NCI-H510A treated with DMSO at 0.1 percent for 48 hours (cell line): ENCODE data around the gene TBC1D16.

Experiments used
- DNase-seq: peaks from one replicate; lab custom pipeline; 2025; lab: John Stamatoyannopoulos, UW

The TBC1D16 gene

DNA sequence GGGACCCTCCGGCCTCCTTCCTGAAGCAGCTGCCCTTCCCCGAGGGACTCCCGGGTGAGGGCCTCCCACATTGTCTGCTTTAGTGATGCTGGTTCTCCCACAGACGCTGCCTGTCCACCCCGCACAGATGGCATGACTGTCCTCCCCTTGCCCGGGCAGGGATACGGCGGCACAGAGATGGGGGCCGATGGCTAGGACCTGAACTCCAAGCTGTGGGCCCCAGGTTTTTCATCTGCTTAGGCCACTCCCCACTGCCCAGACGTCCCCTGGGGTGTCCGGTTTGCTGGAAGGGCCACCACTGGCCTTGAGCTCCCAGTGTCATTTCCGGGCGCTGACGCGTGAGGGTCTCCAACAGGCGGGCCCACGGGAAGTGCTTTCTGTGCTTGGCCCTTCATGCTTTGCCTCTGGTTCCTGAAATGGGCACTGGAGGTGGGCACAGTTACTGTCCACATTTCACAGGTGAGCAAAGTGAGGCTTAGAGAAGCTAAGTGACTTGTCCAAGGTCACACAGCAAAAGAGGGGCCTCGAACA is 109.0 kb downstream of the TBC1D16 start:
- DNase-seq, result no peak

DNA sequence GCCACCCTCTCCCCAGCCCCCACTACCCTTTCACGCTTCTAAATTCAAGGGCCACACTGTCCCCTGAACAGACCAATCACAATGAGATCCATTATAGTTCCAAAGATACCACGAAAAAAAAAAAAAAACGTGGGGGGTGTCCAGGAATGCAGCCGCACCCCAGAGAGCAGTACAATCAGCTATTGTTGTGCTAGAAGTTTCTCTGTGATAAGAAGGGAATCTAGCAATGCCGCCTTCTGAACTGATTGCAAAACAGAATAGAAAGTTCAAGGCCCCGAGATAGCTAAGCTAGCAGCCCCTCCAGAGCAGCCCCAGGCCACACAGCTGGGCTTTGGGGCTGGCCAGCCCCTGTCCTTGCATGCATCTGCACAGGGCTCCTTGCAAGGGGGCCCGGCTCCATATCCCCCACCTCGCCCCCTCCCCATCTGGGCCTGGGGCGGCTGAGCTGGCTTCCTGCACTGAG is 109.5 kb downstream of the TBC1D16 start:
- no peak for DNase-seq

DNA sequence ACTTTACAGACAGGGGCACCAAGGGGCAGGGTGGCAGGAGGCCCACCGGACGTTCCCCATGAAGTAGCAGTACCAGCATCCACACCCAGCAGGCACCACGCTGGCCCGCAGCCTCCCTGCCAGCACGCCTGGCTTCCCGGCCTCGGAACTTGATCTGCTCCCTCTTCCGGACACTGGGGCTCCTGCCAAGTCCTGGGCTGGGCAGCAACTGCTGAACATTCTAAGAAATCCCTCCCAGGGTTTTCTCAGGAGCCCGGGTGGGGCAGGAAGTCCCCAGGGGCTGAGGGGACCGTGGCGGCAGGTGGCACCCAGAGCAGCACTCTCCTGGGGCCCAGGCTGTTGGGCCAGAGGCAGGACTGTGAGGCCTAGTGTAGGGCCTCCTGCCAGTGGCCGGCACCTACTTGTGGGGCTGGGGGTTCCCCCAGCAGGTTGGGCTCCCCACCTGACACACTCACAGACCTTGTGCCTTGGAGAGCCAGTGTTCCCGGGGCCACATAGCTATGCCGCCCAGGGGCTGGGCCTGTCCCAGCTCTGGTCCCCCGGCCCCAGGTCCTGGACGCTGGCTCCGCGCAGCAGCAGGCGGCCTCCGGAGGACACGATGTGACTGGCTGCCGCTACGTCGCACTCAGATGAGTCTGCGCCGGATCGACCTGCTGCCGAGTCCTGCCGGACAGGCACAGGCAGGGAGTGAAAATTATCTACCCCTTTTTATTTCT is 110.3 kb downstream of the TBC1D16 start:
- no peak for DNase-seq

DNA sequence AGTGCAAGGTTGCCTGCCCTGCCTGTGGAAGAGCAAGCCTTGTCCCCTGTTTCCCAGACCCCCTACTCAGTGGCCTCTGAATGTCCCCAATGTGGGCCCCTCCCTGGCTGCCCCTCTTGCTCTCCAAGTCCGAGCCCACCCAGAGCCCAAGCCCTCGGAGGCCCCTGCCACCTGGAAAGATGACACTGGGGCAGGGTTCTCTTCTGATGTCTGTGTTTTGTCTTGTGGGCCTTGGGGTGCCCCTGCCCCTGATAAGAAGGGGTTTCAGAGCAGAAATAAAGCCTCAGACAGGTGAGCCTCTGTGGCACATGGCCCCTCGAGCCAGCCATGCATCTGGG is 111.1 kb downstream of the TBC1D16 start:
- DNase-seq, result no peak

DNA sequence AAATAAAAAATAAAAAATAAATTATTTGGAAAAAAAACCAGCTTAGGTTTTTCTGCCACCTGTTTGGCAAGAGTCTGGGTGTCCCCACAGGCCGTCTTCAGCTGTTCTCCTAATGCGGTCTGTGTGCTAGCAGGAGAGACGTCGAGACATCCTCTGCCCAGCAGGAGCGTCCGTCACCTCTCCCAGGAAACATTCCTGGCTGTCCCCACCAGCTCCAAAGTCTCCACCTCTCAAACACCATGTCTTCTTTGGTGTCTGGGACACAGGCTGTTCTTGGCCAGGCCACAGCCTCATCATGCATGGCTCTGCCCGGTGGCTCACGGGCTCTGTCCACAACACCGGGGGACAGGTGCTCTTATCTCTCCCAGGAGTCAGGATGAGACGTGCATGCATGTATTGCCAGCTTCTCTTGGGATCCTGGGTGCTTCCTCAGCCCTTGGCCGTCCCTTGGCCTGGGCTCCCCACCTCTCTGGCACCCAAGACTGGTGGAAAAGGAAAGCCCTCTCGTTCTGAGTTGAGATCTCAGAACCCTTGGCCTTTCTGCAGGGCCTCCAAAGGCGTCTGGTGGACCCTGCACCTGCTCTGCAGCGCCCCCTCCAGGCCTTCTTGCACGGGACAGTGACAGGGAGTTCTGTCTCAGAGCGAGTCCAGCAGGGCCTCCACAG is 111.6 kb downstream of the TBC1D16 start:
- DNase-seq, result no peak

DNA sequence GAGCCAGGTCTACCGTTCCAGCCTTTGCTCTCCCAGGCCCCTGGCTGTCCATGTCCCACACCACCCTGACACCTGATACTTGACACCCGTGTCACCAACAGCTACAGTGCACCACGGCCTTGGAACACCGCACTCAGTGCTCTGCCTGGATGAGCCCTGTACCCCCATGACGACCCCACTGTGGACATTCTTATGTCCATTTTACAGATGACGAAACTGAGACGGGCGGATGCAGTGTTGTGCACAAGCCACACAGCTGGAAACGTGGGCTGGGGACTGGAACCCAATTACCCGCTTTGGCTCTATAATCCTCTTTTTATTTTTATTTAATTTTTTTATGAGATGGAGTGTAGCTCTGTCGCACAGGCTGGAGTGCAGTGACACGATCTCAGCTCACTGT is 112.9 kb downstream of the TBC1D16 start:
- DNase-seq, result no peak

DNA sequence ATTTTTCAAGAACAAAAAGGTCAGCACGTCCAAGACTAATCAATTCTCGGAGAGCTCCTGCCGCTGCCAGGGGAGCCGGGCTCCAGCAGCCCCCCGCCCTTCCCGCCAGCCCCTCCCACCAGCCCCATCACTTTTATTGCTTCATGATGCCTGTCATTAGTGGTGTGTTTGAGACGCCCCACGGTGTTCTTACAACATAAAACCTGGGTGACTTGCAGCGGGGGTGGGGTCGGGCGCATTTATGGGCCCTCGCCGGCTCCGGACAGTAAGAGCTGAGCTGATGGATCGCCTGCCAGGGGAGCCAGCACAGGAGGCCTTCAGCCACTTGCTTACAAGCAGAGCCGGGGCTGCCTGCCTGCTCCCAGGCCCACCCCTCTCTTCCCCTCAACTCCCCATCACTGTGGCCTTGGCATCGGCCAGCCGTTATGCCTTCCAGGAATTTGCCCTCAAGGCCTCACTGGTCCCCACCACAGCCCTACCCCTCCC is 113.5 kb downstream of the TBC1D16 start:
- no peak for DNase-seq

DNA sequence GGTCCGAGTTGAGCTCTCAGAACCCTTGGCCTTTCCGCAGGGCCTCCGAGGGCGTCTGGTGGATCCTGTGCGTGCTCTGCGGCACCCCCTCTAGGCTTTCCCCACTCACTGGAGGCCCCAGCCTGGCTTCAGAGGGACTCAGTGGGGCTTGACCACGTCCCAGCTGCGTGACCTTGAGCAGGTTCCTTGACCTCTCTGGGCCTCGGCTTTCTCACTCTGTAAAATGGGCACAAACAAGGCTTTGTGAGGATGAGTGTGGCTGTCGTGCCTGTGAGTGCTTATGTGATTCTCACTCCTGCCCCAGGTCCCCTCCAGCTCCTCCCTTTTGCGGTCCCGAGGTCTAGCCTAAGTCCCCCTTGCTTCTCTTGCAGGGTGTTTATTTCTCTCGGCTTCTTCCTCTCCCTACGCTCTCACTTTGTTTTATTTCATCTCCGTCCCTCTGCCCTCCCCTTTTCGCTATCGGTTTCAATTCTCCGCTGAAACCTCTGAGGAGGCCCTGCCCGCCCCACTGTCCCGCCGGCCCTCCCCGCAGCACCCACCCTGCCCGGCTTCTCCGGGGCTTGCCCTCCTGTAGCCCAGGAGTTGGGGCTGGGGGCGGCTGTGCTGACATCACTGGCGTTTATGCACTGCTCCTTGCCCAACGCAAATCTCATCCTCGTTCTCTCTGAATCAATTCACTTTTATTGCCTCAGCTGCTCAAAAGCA is 114.1 kb downstream of the TBC1D16 start:
- DNase-seq, result no peak

DNA sequence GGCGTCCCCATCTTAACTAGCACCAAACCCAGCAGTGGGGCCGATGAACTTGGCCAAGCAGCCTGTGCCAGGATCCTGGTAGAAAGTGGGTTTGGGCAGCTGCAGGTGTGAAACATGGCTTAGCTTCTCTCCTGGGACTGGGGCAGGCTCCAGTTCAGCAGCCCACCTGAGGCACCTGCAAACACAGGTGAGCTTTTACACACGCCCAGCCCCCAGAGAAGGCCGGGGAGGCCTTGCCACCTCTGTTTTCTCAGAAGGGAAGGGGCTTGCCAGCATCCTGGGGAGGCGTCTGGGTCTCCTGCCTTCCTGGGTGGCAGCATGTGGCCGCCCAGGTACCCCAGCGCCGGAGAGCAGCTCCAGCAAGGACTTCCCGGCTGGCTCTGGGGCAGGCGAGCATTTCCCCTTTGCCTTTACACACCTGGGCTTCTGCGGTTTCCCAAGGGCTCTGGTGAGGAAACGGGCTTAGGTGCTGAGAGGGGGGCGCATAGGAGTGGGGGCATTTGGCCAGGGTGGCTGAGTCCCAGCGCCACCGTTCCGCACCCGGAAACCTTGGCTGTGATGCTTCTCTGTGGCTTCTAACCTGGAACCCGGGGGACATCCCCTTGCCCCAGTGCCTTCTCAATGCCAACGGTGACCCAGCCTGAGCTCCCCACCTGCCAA is 114.8 kb downstream of the TBC1D16 start:
- no peak for DNase-seq

DNA sequence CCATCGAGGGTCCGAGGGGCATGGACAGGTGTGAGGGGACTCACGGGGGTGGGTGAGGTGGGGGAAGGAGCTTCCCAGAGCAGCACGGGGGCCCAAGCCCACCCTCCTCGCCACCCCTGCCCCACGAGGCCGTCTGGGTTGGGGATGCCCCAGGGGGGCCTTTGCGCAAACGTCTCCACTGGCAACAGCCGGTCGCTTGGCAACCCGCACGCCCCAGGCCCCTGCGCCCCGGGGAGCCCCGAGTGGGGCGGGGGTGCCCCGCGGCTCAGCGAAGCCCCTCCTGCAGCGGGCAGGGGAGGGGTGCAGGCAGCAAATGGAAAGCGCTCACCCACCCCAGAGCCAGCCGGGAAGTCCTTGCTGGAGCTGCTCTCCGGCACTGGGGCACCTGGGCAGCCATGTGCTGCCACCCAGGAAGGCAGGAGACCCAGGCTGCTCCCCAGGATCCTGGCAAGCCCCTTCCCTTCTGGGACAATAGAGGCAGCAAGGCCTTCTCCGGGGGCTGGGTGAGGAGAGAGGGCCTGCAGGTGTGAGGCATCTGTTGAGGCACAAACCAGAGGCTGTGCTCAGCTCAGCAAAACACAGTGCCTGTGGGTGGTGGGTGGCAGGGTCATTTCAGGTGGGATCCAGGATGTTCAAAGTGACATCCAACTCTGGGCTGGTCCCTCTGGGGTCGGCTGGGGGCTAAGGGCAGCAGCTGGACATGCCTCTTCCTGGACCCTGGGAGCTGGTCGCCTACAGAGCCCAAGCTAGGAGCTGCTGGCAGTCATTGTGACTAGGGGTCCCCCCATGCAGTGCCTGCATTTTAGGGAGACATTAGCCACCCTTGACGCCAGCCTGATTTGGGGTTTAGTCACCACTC is 115.6 kb downstream of the TBC1D16 start:
- DNase-seq, result no peak

DNA sequence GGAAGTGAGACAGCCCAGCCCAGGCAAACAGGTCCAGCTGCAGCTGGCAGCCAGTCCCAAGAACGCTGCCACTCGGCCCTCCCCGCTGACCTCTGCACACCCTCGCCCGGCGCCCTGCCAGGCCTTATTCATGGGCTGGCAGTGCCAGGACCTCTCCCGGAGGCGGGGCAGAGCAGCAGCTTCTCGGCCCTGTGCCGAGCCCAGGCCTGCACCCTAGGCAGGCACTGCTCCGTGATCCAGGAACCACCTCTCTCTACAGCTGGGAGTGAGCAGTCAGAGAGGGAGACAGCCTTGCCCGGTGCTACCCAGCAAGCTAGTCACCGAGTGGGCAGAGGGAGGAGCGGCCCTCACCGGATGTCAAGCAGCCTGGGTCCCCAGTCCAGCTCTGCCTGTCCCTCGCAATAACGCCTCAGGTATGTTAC is 116.5 kb downstream of the TBC1D16 start:
- DNase-seq, result no peak

DNA sequence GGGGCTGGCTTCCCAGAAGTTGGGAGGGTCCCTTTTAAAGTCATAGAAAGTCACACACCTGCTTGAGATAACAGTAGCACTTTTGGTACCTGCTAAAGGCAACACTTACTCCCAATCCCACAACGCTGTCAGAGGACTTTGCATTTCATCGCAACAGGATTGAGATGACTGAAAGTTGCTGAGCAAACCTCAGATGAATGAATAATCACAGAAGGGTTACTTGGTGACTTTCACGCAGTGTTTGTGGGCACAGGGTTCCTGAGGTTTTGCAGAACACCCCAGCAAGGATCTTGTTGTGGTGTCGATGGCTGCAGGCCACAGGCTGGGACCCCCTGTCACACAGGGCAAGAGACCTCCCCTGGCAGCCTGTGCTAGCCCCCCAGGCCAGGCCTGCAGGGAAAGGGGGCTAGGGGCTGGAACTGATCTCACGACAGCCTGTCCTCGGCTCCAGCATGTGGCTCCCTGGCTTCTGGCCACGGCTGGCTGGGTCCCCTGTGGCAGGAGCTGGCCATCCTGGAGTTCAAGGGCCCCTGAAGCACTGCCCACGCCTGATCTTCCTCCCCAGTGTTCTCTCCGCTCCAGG is 117.0 kb downstream of the TBC1D16 start:
- DNase-seq, result no peak

DNA sequence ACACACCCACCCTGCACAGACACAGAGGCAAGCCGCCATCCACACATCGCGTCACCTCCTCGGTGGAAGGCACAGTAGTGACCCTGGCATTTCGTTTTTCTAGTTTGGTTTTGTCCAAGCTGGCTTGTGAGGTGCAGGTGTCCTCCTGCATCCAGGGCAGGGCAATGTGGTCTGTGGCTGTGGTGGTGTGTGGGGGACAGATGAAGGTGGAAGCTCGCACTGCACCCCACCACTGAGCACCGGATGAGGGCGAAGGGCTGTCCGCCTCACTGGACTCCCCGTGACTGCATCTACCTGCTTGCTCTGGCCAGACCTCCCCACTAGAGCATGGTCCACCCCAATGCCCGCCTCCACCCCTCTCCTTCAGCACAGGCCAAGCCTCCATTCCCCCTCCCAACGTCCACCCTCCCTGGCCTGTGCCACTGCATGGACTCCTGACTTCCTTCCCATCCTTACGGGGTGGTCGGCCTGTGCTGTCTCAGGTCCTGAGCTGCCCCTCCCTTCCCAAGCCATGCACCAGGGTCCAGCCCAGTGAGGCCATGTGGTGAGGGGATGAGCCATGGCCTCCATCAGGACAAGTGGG is 117.7 kb downstream of the TBC1D16 start:
- no peak for DNase-seq

DNA sequence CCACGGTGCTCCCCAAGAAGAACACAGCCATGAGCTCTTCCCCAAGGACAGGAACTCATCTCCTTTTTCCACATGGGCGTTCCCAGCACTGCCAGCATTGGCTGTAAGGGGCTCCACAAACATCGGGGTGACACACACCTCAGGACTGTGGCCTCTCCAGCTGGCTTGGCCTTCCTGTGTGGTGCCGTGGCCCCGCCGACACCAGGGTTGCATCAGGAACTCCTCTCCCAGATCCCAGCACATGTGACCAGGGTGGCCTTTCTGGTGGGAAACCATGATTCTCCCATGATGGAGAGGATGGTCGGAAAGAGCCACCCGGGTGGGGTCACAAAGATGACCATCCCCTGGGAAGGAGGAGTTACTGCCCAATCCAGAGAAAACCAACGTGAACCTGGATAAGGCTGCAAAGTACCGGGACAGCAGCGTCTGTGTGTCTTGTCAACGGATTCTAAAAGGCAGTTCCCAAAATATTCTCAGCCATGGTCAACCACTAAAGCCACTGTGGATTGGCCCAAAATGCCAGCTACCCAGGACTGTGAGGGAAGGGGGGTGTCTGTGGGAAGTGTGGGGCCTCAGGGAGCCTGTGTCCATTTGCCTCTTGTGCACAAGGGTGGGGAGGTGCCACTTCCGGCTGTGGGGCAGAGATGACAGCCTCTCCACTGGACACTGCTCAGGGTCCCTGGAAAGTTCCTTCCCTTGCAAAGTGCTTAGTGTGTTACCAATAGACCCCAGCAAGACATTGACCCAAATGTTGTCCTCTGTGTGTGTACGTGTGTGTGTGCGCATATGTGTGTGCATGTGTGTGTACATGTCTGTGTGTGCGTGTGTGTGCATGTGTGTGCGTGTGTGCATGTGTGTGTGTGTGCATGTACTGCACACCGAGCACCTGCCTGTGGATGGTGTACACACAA is 118.4 kb downstream of the TBC1D16 start:
- no peak for DNase-seq

DNA sequence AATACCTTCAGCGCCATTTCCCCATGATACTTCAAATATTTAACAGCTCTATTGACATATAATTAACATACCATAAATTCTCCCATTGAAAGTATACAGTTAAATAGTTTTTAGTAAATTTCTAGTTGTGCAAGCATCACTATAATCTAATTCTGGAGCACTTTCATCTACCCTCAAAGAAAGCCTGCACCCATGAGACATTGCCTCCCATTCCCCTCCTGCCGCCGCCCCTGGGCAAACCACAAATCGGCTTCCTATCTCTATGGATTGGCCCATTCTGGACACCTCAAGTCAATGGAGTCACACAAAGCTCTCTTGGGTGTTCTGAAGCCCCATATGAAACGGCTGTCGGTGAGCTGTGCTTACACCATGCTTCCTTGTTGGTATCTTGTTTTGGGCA is 119.2 kb downstream of the TBC1D16 start:
- DNase-seq, result no peak

DNA sequence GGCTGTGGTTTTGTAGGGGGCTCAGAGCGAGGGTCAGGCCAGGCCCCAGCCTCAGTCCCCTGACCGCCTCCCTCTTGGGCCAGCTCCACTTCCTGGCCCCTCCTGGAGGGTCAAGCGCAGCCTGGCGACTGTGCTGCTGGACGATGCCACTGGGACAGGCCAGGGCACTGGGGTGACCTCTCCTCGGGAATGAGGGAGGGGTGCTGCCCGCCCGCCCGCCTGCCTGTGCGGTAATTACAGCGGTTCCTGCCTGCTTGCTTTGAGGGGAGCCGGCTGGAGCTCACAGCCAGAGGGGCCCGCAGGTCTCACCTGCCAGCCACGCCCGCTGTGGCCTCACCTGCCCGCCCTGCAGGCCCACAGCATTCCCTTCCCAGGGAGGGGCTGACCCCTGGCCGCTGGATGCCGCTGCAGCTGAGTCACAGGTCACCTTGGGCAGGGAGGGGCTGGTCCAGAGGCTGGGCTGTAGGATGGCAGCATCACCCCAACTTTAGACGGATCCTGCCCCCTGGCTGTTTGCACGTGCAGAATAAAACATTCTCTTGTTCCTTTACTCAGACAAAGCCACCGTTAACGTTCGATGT is 119.7 kb downstream of the TBC1D16 start:
- no peak for DNase-seq

DNA sequence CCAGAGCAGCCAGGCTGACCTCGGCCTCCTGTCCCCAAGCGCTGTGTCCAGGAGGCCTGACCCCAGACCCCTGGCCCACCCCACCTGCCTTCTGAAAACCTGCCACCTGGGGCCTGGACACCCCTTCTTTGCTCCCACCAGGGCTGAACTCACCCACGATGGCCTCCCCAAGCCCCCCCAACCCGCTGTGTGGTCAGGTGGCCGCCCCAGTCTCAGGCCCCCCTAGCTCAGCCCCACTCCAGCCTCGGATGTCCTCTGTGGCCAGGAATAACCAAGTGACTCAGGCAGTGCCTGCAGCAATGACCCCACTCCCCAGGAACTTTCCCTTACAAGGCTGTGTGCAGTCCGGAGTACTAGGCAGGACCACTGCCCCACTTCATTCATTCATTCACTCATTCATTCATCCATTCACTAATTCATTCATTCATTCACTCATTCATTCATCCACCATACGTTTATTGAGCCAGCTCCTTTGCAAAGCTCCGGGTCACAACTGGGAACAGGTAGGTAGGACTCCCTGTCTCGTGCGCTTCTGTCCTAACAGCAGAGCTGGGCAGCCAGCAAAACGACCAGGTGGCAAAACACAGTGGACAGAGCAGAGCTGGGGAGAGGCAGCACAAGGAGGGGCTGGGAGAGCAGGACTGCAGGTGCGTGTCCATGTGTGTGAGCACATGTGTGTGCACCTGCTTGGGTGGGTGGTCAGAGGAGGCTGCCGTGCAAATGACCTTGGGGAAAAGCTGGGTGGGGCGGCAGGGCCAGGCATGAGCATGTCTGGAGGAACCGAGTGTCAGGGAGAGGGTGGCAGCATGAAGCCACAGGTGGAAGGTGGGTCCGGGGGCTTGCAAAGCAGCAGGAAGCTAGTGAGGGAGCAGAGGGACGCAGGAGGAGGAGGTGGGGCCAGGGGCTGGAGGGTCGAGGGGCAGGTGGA is 120.6 kb downstream of the TBC1D16 start:
- no peak for DNase-seq
